GM21423 (cell line): Measurements from ENCODE around the gene PLXND1.

Source experiments
- ATAC-seq: cut with Tn5 transposase; IDR thresholded peaks from one replicate; pipeline ENCODE4 v1.9.1; 2021; ENCODE audit warnings: mild to moderate bottlenecking, moderate library complexity; ENCODE audit not compliant: unreplicated experiment

The PLXND1 gene

GRCh38 chr3:129564981-129565644 lies 41.4 kb downstream of the PLXND1 start:
- no peak for ATAC-seq

- no peak for ATAC-seq
Observed at GRCh38 chr3:129563850-129564535, 42.5 kb downstream of the PLXND1 start.

- ATAC-seq = no peak
Observed at GRCh38 chr3:129563332-129563731, 43.1 kb downstream of the PLXND1 start.

GRCh38 chr3:129562803-129563202 lies 43.7 kb downstream of the PLXND1 start:
- no peak for ATAC-seq

DNA sequence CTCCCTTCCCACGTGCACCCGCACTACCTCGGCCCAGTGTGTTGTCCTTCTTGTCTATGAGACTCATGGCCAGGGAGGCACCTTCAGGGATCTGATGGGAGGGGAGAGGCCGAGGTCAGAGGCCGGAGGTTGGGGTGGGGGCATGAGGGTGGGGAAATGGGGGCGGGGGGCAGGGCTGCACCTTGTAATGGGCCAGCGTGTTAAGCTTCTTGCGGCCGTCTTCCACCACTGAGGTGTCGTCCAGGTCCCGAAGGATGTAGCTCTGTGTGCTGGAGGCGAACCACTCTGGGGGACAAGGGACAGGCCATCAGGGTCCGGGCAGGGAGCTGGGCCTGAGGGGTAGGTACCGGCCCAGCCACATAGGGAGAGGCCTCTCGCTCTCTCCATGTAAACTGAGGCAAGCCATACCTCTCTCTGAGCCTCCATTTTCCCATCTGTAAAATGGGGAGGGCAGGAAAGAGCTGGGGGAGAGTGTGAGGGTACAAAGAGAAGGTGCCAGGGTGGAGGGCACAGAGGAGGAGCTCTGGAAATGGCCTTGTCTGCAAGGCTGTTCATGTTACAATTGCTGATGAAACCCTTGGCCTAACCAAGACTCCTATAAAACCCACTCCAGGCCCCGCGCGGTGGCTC lies 44.7 kb downstream of the PLXND1 start:
- no peak for ATAC-seq

DNA sequence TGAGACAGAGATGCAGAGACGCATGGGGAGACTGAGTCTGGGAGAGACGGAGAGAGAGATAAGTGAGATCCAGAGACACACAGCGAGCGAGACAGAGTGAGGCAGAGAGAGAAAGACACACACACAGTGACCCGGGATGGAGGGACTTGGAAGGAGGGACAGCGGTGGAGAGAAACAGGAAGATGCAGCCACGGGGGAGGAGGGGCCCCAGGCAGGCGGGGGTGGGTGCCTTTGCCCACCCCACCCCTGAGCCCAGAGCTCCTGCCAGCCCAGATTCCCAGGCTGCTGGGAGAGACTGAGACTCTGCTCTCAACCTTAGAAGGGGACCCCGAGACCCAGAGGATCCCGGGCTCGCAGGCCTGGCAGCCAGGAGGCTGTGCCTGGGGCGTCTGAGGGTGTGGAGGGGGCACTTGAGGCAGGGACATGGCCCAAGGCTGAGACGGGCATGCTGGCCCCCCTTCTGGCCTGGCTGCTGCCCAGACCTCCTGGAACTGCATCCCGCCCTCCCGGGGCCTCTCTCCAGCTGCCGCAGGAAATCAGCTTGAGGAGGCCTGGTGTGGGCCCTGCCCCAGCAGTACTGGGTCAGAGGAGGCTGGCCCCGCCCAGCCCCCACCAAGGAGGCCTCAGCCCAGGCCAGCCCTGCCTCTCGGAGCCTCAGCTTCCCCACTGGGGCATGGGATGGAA lies 45.4 kb downstream of the PLXND1 start:
- no peak for ATAC-seq

DNA sequence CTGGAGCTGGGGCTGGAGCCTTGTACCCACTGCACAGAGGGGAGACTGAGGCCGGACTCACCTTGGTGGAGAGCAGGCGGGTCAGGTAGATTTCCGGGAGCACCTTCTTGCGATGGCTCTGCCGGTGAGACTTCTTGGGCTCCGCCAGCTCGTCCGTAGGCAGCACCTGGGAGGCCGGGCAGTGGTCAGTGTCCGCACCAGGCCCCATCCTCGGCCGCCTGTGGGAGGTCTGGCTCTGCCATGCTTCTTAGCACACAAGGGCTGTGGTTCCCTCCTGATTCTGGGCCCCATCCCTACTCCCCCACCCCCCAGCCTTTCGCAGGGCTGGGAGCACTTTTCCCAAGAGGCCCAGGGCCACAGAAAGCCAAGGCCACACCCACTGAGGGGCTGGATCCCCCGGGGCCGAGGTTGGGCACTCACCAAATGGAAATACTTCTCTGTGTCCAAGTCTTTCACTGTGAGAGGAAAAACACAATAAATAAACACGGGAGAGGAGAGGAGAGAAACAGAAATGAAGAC lies 46.1 kb downstream of the PLXND1 start:
- no peak for ATAC-seq

DNA sequence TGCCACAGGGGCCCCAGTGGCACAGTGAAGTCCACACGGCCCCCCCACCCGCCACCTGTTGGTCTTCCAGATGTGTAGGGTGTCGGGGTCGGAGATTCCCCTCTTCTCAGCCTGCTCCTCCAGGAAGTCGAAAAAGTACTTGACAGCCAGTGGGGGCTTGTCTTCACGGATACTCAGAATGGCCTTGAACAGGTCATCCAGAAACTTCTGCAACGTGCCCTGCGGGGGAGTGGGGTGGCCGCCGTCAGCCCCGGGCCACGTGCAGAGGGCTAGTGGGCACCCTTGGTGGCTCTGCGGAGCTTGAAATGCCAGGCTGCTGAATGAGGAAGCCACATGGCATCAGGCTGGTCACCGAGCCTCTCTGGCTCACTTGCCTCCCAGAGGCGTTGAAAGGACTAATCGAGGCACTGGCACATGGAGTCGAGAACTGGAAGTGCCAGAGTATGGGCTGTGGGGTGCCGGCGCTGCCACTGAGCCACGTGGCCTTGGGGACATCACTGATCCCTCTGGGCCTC lies 46.9 kb downstream of the PLXND1 start:
- ATAC-seq = no peak

DNA sequence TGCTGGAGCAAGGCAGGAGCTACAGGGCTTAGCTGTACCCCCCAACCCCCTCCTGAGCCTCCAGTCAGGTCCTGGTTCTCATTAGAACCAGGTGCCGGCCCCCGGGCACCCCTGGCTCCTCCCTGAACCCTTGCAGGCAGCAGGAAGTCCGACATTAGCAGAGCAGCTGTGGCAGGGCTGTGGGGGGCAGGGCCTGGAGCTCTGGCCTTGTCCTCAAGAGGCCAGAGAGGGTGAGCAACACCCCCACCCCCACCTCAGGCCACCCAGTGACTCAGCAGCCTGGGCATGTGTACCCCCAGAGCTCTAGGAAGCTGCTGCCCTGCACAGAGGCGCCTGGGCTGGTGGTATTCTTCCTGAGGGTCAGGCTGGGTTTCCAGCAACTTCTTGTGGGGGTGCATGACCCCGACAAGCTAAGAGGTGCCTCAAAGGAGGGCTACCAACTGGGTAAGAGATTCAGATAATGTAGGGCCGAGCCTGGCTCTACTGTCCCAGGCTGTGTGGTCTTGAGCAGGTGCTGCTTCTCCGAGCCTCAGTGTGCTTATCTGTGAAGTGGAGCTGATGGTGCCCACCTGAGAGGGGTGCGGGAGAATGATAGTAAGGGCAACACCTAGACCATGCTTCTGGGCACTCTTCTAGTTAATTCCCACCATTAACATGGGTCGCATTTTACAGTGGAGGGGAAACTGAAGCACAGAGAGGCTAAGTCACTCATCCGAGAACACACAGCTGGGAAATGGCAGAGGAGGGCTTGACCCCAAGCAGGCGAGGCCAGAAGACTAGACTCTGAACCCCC lies 47.5 kb downstream of the PLXND1 start:
- no peak for ATAC-seq

DNA sequence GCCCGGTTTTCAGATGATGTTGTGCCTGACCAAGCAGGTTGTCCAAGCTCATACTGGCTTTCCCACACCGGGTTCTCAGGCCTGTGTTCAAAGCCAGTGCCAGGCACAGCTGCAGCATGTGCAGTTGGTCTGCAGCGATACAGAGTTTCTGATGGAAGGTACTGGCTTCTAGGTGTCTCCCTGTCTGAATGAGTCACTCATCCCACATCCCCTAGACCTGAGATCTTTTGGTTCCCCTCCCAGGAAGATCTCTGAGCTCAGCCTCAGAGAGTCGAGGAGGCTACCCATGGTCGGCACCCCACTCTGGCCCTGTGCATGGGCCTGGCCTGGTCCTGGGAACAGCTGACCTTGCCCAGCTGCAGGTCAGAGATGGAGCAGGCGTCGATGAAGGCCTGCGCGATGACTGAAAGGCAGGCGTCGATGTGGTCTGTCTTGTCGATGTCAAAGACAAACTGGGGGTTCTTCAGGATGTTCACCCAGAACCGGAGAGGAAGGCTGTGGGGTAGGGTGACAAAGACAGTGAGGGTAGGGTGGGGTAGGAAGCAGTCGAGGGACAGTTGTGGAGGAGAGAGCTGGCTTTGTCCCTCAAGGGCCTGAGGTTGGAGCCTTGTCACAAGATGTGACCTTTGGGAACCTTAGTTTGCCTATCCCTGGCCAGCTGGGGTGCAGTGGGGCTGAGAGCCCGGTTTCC lies 48.2 kb downstream of the PLXND1 start:
- no peak for ATAC-seq

DNA sequence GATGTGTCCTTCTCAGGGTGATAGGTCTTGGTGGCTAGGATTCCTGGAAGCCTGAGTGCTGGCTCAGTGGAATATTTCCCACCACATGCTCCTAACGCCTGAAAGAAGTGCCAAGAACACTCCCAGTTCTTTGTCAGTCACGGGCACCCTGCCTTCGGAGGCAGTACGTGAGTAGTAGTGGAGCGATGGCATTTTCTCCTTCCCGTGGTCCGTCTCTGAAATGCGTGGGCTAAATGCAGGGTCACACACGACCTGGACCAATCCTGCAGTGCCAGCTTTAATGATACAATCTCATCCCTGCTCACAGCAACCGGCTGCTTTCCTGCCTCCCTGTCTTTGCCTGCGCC lies 49.0 kb downstream of the PLXND1 start:
- no peak for ATAC-seq

GRCh38 chr3:129556890-129557547 lies 49.5 kb downstream of the PLXND1 start:
- no peak for ATAC-seq

DNA sequence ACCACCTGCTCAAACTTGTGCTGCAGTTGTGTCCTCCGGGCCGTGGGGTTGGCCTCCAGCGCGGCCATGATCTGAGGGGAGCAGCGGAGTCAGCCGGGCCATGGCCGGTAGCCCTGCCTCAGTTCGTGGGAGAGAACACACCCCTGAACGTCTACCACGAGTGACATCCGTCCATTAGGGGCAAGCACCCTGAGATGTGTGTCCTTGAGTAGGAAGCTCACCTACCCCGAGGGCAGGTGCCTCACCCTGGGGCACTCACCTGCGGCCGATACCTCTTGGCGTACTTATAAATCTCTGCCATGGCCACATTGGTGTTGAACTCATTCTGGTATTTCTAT lies 50.1 kb downstream of the PLXND1 start:
- ATAC-seq = no peak

DNA sequence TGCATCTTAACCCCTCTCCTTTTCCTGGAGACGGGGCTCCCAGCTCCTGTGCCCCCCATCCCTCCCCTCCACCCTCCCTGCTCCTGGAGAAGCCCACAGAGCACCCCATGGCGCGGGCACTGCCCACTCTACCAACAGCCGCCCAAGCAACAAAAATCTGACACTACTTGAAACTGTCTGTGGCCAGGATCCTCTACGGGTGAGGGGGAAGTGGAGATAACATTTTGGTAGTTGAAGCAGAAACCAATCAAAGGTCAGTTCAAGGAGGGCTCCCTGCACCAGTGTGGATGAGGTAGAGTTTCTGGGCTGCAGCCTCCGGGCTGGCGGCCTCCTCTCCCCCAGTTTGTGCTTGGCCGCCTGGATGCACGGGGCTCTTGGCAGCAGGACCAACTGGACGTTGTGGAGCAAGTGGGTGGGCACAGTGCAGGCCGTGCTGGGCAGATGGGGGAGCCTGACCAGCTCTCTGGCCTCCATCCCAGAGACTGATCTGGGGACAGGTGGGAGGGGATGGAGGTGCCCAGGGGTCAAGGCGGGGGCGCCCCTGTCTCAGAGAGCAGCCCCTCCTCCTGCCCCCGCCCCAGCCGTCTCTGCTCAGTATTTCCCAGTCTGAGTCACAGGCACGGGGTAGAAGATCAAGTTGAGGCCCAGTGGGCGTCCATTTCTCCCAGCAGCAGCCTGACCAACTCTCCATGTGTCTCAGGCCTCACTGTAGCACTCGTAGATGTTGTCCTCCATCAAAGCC lies 50.7 kb downstream of the PLXND1 start:
- no peak for ATAC-seq

DNA sequence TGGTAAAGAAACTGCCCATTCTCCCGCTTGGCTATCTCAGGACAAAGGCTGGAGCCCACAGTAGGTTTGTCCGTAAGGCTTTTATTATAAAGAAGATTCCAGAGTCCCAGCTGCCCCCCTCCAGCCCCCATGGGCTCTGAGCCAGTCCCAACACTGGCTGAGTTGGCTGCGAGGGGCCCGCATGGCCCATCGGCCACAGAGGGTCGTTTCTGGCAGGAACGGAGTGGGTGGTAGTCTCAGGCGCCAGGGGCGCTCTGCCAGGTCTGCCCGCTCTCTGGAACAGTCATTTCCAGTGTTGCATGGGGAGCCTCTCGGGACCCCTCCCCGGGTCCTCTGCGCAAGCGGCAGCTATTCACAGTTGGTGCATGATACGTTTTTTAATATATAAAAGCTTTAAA lies 51.3 kb downstream of the PLXND1 start:
- ATAC-seq = no peak

- ATAC-seq = no peak
Observed at GRCh38 chr3:129554356-129555152, 51.9 kb downstream of the PLXND1 start.

DNA sequence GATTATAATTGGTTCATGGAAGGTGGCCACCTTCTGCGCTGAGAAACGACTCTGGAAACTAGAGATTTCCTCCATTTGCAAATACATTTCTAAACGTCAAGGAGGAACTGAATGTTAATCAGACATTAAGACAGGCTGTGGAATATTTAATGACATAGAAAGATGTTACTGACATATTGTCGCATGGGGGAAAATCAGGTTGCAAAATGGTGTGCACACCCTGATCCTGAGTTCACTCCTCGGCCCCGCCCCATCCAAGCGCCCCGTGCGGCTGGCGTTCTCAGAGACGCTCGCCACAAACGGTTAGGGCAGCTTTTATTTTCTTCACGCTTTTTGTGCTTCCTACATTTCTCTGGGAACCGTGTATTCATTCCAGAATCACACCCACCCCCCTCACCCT lies 52.8 kb downstream of the PLXND1 start:
- no peak for ATAC-seq

- no peak for ATAC-seq
Observed at GRCh38 chr3:129553171-129553570, 53.3 kb downstream of the PLXND1 start.
